K562 (cell line): ENCODE measurements around the gene KLHDC7B. TPM values are rescaled to one million over a fixed set of nuclear protein-coding genes. Genes with fewer than 3 reads are reported as not detected.

Experiments
- ATAC-seq: fragments of 200-7000 bp; cut with Tn5 transposase; 3 replicates; pipeline ENCODE4 v1.9.1; 2020; ENCODE audit warnings: moderate library complexity
- BruUV-seq: library from RNA; stranded (reverse); fragments of 400-500 nt; replicated peaks from 2 replicates; lab custom pipeline; 2021; lab: Mats Ljungman, UMichigan
- CTCF ChIA-PET: fragments of 300-600 bp; formaldehyde crosslinking; extraction: SDS; loops from one replicate; lab custom pipeline; 2021; ENCODE audit warnings: low intra/inter-chr PET ratio; lab: Yijun Ruan, JAX
- POLR2A ChIA-PET: fragments of 300-600, 350-650 bp; sonication (Branson Sonifier 250); formaldehyde crosslinking; extraction: SDS; loops from one replicate; lab custom pipeline; 2021; ENCODE audit warnings: antibody characterized with exemption, inconsistent platforms; lab: Yijun Ruan, JAX
- DNase-seq, 4 experiments: peaks; one replicate each; pipeline versions ENCODE4 v3.0.0 to v3.0.0-alpha.2; 2011 to 2018; ENCODE audit warnings: low spot score in 3 of 4, mixed read lengths in 3 of 4; ENCODE audit errors: extremely low read depth in 1 of 4
- FAIRE-seq: peaks from 2 replicates; lab custom pipeline; 2011; peaks lifted over from hg19 to GRCh38; lab: Jason Lieb, UNC
- H2AFZ ChIP-seq: 2 replicates; pipeline ENCODE4 v1.6.0; 2011; ENCODE audit warnings: low read depth, low read length, control low read depth, inconsistent platforms
- H3K27ac ChIP-seq: fragments of 200-600 bp; 3 replicates; pipeline ENCODE4 v1.8.0; 2011; ENCODE audit warnings: low read depth, mild to moderate bottlenecking, control low read depth, inconsistent platforms, low read length, moderate library complexity, mixed read lengths; ENCODE audit errors: extremely low read depth
- H3K27me3 ChIP-seq, 2 experiments: fragments of 300-600 bp in 1 of 2; 2 replicates in 1 of 2; 3 replicates in 1 of 2; pipeline versions ENCODE4 v1.6.0 to v1.8.0; 2011; ENCODE audit warnings: inconsistent platforms in 2 of 2, low read length in 2 of 2, mild to moderate bottlenecking in 1 of 2, mixed read lengths in 1 of 2, moderate library complexity in 1 of 2; ENCODE audit not compliant: control insufficient read depth in 2 of 2, insufficient read depth in 2 of 2
- H3K36me3 ChIP-seq: fragments of 300-600 bp; 3 replicates; pipeline ENCODE4 v1.8.0; 2011; ENCODE audit warnings: mild to moderate bottlenecking, low read length, inconsistent platforms; ENCODE audit not compliant: control insufficient read depth, insufficient read depth
- H3K4me1 ChIP-seq, 2 experiments: fragments of 200-600 bp in 1 of 2; replicated peaks in 1 of 2; 2 replicates in 1 of 2; 3 replicates in 1 of 2; pipeline versions ENCODE4 v1.5.1 to v1.8.0; 2011; ENCODE audit warnings: inconsistent platforms in 2 of 2, low read length in 2 of 2, mild to moderate bottlenecking in 1 of 2, mixed read lengths in 1 of 2, moderate library complexity in 1 of 2; ENCODE audit not compliant: control insufficient read depth in 2 of 2, insufficient read depth in 2 of 2
- H3K4me2 ChIP-seq: 2 replicates; pipeline ENCODE4 v1.6.1; 2011; ENCODE audit warnings: low read length, control low read depth, inconsistent platforms, mixed read lengths; ENCODE audit not compliant: insufficient read depth
- H3K4me3 ChIP-seq: fragments of 200-600 bp; sonication (generic), shearing (Covaris generic); 2 replicates; pipeline ENCODE4 v1.5.1; 2016; ENCODE audit warnings: control low read depth, inconsistent platforms
- H3K79me2 ChIP-seq: fragments of 200-600 bp; 3 replicates; pipeline ENCODE4 v1.8.0; 2011; ENCODE audit warnings: low read length, inconsistent platforms; ENCODE audit not compliant: control insufficient read depth, insufficient read depth
- H3K9ac ChIP-seq, 2 experiments: 2 replicates each; pipeline versions ENCODE4 v1.6.0 to v1.6.1; 2011; ENCODE audit warnings: low read depth in 2 of 2, low read length in 2 of 2, control low read depth in 1 of 2, inconsistent platforms in 1 of 2, mild to moderate bottlenecking in 1 of 2, mixed read lengths in 1 of 2; ENCODE audit not compliant: insufficient read depth in 1 of 2
- H3K9me1 ChIP-seq: one replicate; pipeline ENCODE4 v1.6.0; 2011; ENCODE audit warnings: inconsistent platforms, mild to moderate bottlenecking, low read length, moderate library complexity; ENCODE audit not compliant: control insufficient read depth, insufficient read depth
- H3K9me3 ChIP-seq: replicated peaks from 2 replicates; pipeline ENCODE4 v1.5.1; 2011; ENCODE audit warnings: low read depth, low read length, inconsistent platforms; ENCODE audit not compliant: control insufficient read depth, insufficient read depth
- H4K20me1 ChIP-seq: replicated peaks from 2 replicates; pipeline ENCODE4 v1.6.1; 2011; ENCODE audit warnings: low read length, inconsistent platforms, mixed read lengths; ENCODE audit not compliant: control insufficient read depth, insufficient read depth
- HDAC1 ChIP-seq, 2 experiments: fragments of 450-650 bp; IDR thresholded peaks; 2 replicates each; pipeline ENCODE4 v1.6.1; 2016 to 2017; ENCODE audit warnings: inconsistent platforms in 1 of 2, mild to moderate bottlenecking in 1 of 2, moderate library complexity in 1 of 2
- MAZ ChIP-seq, 2 experiments: fragments of 450-650 bp in 1 of 2; sonication (generic) in 1 of 2; formaldehyde crosslinking; IDR thresholded peaks in 1 of 2; conservative IDR thresholded peaks in 1 of 2; 2 replicates each; pipeline versions ENCODE4 v1.4.0 to v1.5.0; 2020; ENCODE audit warnings: mild to moderate bottlenecking in 1 of 2, missing genetic modification reagents in 1 of 2
- NFE2L1 ChIP-seq: fragments of 450-650 bp; IDR thresholded peaks from 2 replicates; pipeline ENCODE4 v1.6.1; 2016; ENCODE audit warnings: missing genetic modification characterization, low read depth, mild to moderate bottlenecking, missing compliant biosample characterization, moderate library complexity, borderline replicate concordance
- POLR2A ChIP-seq: fragments of 450-650 bp; conservative IDR thresholded peaks from 2 replicates; pipeline ENCODE4 v1.6.1; 2016
- POLR2G ChIP-seq: fragments of 200-400 bp; formaldehyde crosslinking; IDR thresholded peaks from 2 replicates; pipeline ENCODE4 v1.6.1; 2017; ENCODE audit warnings: low read depth, mild to moderate bottlenecking, antibody characterized with exemption, low read length, moderate library complexity
- ZFX ChIP-seq: sonication (generic); formaldehyde crosslinking; IDR thresholded peaks from 2 replicates; pipeline ENCODE4 v1.8.0; 2022; ENCODE audit warnings: mild to moderate bottlenecking, missing genetic modification reagents, moderate library complexity
- WGBS: fragments of 100-300 bp; shearing (Covaris generic); methylation state at CpG from one replicate; pipeline ENCODE4 v1.1.6; 2016; ENCODE audit warnings: low coverage, mixed read lengths; ENCODE audit not compliant: insufficient coverage; ENCODE audit errors: missing lambda C conversion rate; 5-methylcytosine and 5-hydroxymethylcytosine counted together
- in situ Hi-C: fragments of 300-500 bp; cut with MboI; formaldehyde crosslinking; loops from 4 replicates; pipeline ENCODE4 v1.15.0; 2018; ENCODE audit warnings: inconsistent platforms, mixed read lengths
- intact Hi-C: fragments of 100-400 bp; cut with micrococcal nuclease; formaldehyde crosslinking; loops from 2 replicates; pipeline ENCODE4 v1.14.2; 2022
- polyA plus RNA-seq, 8 experiments: library from polyadenylated mRNA; depleted of rRNA in 4 of 8; stranded (reverse) in 5 of 8; unstranded in 3 of 8; fragments of >200 nt; fragmentation: Nextera tagmentation in 2 of 8; fragmentation: Illumina TruSeq in 1 of 8; extraction: Ambion mirVana in 2 of 8; extraction: Trizol in 1 of 8; gene quantifications; 2 replicates each; pipeline versions ENCODE4 v1.2.1 to v1.2.3, GENCODE V29; 2011 to 2014; ENCODE audit warnings: inconsistent platforms in 1 of 8, missing spikeins in 1 of 8
- total RNA-seq, 7 experiments: library from RNA; depleted of rRNA in 6 of 7; stranded (reverse); fragments of >200 nt in 6 of 7; fragmentation: Illumina TruSeq in 2 of 7; extraction: Trizol in 2 of 7; gene quantifications; 2 replicates each; pipeline versions ENCODE4 v1.2.1 to v1.2.3, GENCODE V29; 2011 to 2021; ENCODE audit warnings: low replicate concordance in 1 of 7
- TF ChIP-seq, protein P1 (sequence below): fragments of 450-650 bp; IDR thresholded peaks from 2 replicates; pipeline ENCODE4 v1.6.1; 2016; ENCODE audit warnings: borderline replicate concordance
- TF ChIP-seq, protein P2 (sequence below), 2 experiments: fragments of 450-650 bp; conservative IDR thresholded peaks; 2 replicates each; pipeline ENCODE4 v1.6.1; 2017; ENCODE audit warnings: mild to moderate bottlenecking in 2 of 2, moderate library complexity in 2 of 2
- TF ChIP-seq, protein P3 (sequence below): sonication (generic); formaldehyde crosslinking; IDR thresholded peaks from 2 replicates; pipeline ENCODE4 v1.8.0; 2022; ENCODE audit warnings: mild to moderate bottlenecking, missing genetic modification reagents
- TF ChIP-seq, protein P4 (sequence below), 2 experiments: IDR thresholded peaks; 2 replicates each; pipeline ENCODE4 v1.6.1; 2011; ENCODE audit warnings: borderline replicate concordance in 1 of 2, control low read depth in 1 of 2, low read depth in 1 of 2, low read length in 1 of 2, mild to moderate bottlenecking in 1 of 2, mixed read lengths in 1 of 2, moderate library complexity in 1 of 2; ENCODE audit not compliant: insufficient read depth in 1 of 2, insufficient read length in 1 of 2, poor library complexity in 1 of 2, severe bottlenecking in 1 of 2; ENCODE audit errors: extremely low read depth in 1 of 2

Gene KLHDC7B
- total and polyA plus RNA-seq, 9 of the 15 experiments (the other 6 are each of a cell fraction or from before 2014, with no cell fraction given), result 0.04 to 0.22 (median 0.05) TPM; not detected in 4

DNA sequence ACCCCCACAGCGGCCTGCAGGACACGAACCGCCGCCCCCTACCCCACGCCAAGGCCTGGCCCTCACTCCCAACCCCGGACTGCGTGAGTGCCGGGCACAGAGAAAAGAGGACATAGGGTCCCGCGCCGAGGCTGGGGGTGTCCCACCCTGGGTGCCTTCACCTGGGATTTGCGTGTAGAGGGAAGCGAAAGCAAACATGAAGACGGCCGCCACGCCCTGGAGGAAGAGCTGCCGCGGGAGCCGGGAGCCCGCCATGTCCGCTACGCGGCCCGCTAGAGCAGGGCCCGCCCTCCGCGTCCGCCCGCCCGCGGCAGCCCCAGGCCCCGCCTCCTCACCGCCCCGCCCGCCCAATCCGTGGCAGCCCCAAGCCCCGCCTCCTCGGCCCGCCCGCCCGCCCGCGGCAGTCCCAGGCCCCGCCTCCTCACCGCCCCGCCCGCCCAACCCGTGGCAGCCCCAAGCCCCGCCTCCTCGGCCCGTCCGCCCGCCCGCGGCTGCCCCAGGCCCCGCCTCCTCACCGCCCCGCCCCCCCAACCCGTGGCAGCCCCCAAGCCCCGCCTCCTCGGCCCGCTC lies 38.2 kb upstream of the KLHDC7B start, which contains the start of gene LMF2:
Gene LMF2, minus strand, starts transcription at position 282 of the 570 bp plus-strand sequence. Its CDS starts 27 bp downstream, at position 255.
- Histone ChIP-seq H3K4me2 (peak within 1 kb of the TSS; percentile 91), H3K9me3 (no peaks in the 10 kb centered on the region), H2AFZ (peak within 1 kb of the TSS; percentile 93), H3K9me1 (no peaks in the 10 kb centered on the region), H3K27ac (peak within 1 kb of the TSS; percentile 98), H3K79me2 (peaks cover 45% of the 10 kb centered on the region), H4K20me1 (no peaks in the 10 kb centered on the region), H3K27me3 (no peaks in the 10 kb centered on the region), H3K4me3 (peak within 1 kb of the TSS; percentile 87), H3K36me3 (peaks cover 32% of the 10 kb centered on the region; the same call in 1 of the 3 replicates), H3K4me1 (peaks cover 0 to 27% of the 10 kb centered on the region in 2 experiments; a peak in 3 of 5 replicates), H3K9ac (peak within 1 kb of the TSS; percentile 87 to 99)
- ChIA-PET CTCF (no interaction called here), POLR2A (interaction anchor here (0.6 to 5.7 kb wide), 6 partner anchors 11 to 135 kb away, joined by 3 to 65 read pairs (median 4); partner anchors contain the start of genes MIOX and SCO2)
- FAIRE-seq, result no peak
- DNase-seq, result peak in 2 of 4 experiments; percentile 88
- peak; percentile 88 for ATAC-seq
- intact Hi-C loops, result no loop called here
- no TSS peak for BruUV-seq
- in situ Hi-C loops, result no loop called here
- no CpG with 5 or more reads among the region's 62 CpGs for WGBS
- TF ChIP-seq NFE2L1 (no peak), MAZ (CRISPR knock-in tag; conservative IDR thresholded peaks at IDR 0.05 in 1 of 2, IDR thresholded peaks at IDR 0.05 in 1 of 2) (0 out of 4 replicates have a peak, but pooled peaks of 1 of the 2 experiments have one; percentile 12), ZFX (CRISPR knock-in tag) (peak; percentile 76), HDAC1 (IDR thresholded peaks at IDR 0.05) (peak in 1 of 2 experiments; percentile 74; a peak in 2 of 4 replicates), POLR2G (peak; percentile 11; the same call in 1 of the 2 replicates), POLR2A (peak; percentile 13)
- TF ChIP-seq, protein P1, sequence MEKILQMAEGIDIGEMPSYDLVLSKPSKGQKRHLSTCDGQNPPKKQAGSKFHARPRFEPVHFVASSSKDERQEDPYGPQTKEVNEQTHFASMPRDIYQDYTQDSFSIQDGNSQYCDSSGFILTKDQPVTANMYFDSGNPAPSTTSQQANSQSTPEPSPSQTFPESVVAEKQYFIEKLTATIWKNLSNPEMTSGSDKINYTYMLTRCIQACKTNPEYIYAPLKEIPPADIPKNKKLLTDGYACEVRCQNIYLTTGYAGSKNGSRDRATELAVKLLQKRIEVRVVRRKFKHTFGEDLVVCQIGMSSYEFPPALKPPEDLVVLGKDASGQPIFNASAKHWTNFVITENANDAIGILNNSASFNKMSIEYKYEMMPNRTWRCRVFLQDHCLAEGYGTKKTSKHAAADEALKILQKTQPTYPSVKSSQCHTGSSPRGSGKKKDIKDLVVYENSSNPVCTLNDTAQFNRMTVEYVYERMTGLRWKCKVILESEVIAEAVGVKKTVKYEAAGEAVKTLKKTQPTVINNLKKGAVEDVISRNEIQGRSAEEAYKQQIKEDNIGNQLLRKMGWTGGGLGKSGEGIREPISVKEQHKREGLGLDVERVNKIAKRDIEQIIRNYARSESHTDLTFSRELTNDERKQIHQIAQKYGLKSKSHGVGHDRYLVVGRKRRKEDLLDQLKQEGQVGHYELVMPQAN, result peak; percentile 28; the same call in 1 of the 2 replicates
- TF ChIP-seq, protein P2, sequence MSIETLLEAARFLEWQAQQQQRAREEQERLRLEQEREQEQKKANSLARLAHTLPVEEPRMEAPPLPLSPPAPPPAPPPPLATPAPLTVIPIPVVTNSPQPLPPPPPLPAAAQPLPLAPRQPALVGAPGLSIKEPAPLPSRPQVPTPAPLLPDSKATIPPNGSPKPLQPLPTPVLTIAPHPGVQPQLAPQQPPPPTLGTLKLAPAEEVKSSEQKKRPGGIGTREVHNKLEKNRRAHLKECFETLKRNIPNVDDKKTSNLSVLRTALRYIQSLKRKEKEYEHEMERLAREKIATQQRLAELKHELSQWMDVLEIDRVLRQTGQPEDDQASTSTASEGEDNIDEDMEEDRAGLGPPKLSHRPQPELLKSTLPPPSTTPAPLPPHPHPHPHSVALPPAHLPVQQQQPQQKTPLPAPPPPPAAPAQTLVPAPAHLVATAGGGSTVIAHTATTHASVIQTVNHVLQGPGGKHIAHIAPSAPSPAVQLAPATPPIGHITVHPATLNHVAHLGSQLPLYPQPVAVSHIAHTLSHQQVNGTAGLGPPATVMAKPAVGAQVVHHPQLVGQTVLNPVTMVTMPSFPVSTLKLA (conservative IDR thresholded peaks at IDR 0.05), result peak in 1 of 2 experiments; percentile 18; a peak in 2 of 4 replicates
- TF ChIP-seq, protein P3, sequence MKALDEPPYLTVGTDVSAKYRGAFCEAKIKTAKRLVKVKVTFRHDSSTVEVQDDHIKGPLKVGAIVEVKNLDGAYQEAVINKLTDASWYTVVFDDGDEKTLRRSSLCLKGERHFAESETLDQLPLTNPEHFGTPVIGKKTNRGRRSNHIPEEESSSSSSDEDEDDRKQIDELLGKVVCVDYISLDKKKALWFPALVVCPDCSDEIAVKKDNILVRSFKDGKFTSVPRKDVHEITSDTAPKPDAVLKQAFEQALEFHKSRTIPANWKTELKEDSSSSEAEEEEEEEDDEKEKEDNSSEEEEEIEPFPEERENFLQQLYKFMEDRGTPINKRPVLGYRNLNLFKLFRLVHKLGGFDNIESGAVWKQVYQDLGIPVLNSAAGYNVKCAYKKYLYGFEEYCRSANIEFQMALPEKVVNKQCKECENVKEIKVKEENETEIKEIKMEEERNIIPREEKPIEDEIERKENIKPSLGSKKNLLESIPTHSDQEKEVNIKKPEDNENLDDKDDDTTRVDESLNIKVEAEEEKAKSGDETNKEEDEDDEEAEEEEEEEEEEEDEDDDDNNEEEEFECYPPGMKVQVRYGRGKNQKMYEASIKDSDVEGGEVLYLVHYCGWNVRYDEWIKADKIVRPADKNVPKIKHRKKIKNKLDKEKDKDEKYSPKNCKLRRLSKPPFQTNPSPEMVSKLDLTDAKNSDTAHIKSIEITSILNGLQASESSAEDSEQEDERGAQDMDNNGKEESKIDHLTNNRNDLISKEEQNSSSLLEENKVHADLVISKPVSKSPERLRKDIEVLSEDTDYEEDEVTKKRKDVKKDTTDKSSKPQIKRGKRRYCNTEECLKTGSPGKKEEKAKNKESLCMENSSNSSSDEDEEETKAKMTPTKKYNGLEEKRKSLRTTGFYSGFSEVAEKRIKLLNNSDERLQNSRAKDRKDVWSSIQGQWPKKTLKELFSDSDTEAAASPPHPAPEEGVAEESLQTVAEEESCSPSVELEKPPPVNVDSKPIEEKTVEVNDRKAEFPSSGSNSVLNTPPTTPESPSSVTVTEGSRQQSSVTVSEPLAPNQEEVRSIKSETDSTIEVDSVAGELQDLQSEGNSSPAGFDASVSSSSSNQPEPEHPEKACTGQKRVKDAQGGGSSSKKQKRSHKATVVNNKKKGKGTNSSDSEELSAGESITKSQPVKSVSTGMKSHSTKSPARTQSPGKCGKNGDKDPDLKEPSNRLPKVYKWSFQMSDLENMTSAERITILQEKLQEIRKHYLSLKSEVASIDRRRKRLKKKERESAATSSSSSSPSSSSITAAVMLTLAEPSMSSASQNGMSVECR (CRISPR knock-in tag), result peak; percentile 60; the same call in 1 of the 2 replicates
- TF ChIP-seq, protein P4, sequence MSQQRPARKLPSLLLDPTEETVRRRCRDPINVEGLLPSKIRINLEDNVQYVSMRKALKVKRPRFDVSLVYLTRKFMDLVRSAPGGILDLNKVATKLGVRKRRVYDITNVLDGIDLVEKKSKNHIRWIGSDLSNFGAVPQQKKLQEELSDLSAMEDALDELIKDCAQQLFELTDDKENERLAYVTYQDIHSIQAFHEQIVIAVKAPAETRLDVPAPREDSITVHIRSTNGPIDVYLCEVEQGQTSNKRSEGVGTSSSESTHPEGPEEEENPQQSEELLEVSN (IDR thresholded peaks at IDR 0.05; ENCODE audit: borderline replicate concordance in 1 of 2, extremely low read depth in 1 of 2, insufficient read depth in 1 of 2, insufficient read length in 1 of 2, low read depth in 1 of 2, low read length in 1 of 2, poor library complexity in 1 of 2, severe bottlenecking in 1 of 2), result peak in 1 of 2 experiments; percentile 18
